Ascending aorta (tissue), 2 donors: ENCODE results near the gene TOP2A. TPM values are rescaled to one million over a fixed set of nuclear protein-coding genes. Genes with fewer than 3 reads are reported as not detected.
A peak's percentile ranks its signal among the peaks of the same experiment; 100 is the strongest.

Experiments used
- DNase-seq, 2 donors: peaks; one replicate each; pipeline ENCODE4 v3.0.0-alpha.2; 2019; ENCODE audit warnings: low spot score in 2 of 2
- H3K27ac ChIP-seq, 2 donors: fragments of 200-600 bp; sonication (generic); one replicate each; pipeline ENCODE4 v1.5.1; 2016 to 2017; ENCODE audit warnings: mild to moderate bottlenecking in 1 of 2
- H3K27me3 ChIP-seq: fragments of 200-600 bp; sonication (generic); one replicate; pipeline ENCODE4 v1.5.1; 2017
- H3K36me3 ChIP-seq, 2 donors: fragments of 200-600 bp; sonication (generic); one replicate each; pipeline ENCODE4 v1.5.1; 2016
- H3K4me1 ChIP-seq, 2 donors: fragments of 200-600 bp; sonication (generic); one replicate each; pipeline ENCODE4 v1.5.1; 2016 to 2017; ENCODE audit warnings: mild to moderate bottlenecking in 1 of 2
- H3K4me3 ChIP-seq, 2 donors: fragments of 200-600 bp; sonication (generic); one replicate each; pipeline ENCODE4 v1.5.1; 2016 to 2017; ENCODE audit warnings: mild to moderate bottlenecking in 1 of 2
- H3K9me3 ChIP-seq, 2 donors: fragments of 200-600 bp; sonication (generic); one replicate each; pipeline ENCODE4 v1.5.1; 2016
- CTCF ChIP-seq, 3 experiments: fragments of 200-600 bp in 2 of 3; fragments of 450-650 bp in 1 of 3; sonication (generic) in 2 of 3; IDR thresholded peaks; one replicate each; pipeline ENCODE4 v1.5.1; 2016 to 2019; ENCODE audit warnings: antibody characterized with exemption in 3 of 3, mild to moderate bottlenecking in 1 of 3, moderate library complexity in 1 of 3
- intact Hi-C: fragments of 100-400 bp; cut with DNase I; formaldehyde crosslinking; loops from one replicate; pipeline ENCODE4 v1.15.1; 2023
- total RNA-seq: library from RNA; depleted of rRNA; stranded (reverse); fragments of >200 nt; gene quantifications from one replicate; pipeline ENCODE4 v1.1.0, GENCODE V29; 2016

TOP2A gene
- total RNA-seq, 1 donor from 2014 or later = 0.11 TPM

- peaks cover 0 to 4% of the 10 kb centered on the region in 2 donors for H3K36me3 ChIP-seq
- TF ChIP-seq CTCF (IDR thresholded peaks at IDR 0.05) = no peak
- no peak for DNase-seq
- H3K4me1 ChIP-seq = peaks cover 34 to 53% of the 10 kb centered on the region in 2 donors
- intact Hi-C loops = no loop called here
- peak overlapping the region; percentile 84 to 91 for H3K4me3 ChIP-seq
- H3K27me3 ChIP-seq = no peaks in the 10 kb centered on the region
- H3K27ac ChIP-seq = peak overlapping the region; percentile 92 to 94
- H3K9me3 ChIP-seq = no peaks in the 10 kb centered on the region
Measured at GRCh38 chr17:40344421-40345160, 73.1 kb downstream of the TOP2A start.

- Histone ChIP-seq H3K9me3 (no peaks in the 10 kb centered on the region), H3K27me3 (no peaks in the 10 kb centered on the region), H3K4me1 (peaks cover 27 to 42% of the 10 kb centered on the region in 2 donors), H3K4me3 (peak overlapping the region; percentile 84 to 91), H3K27ac (peak overlapping the region; percentile 92 to 94), H3K36me3 (no peaks in the 10 kb centered on the region)
- no peak for TF ChIP-seq CTCF (IDR thresholded peaks at IDR 0.05)
- no peak for DNase-seq
- intact Hi-C loops = no loop called here
Measured at GRCh38 chr17:40343219-40344119, 74.2 kb downstream of the TOP2A start.

GRCh38 chr17:40342504-40343218 is 75.0 kb downstream of the TOP2A start:
- Histone ChIP-seq H3K9me3 (no peaks in the 10 kb centered on the region), H3K27ac (peak overlapping the region; percentile 92 to 94), H3K27me3 (no peaks in the 10 kb centered on the region), H3K4me1 (peaks cover 20 to 35% of the 10 kb centered on the region in 2 donors), H3K36me3 (no peaks in the 10 kb centered on the region), H3K4me3 (peak overlapping the region; percentile 84 to 91)
- peak in 1 of 3 experiments; percentile 7 for TF ChIP-seq CTCF (IDR thresholded peaks at IDR 0.05)
- no peak for DNase-seq
- intact Hi-C loops = no loop called here

- DNase-seq = peak in 1 of 2 donors; percentile 87
- intact Hi-C loops = loop anchor here (1.0 kb wide), 3 partner anchors 10 to 24 kb away; no protein-coding TSS in a partner anchor
- H3K4me1 ChIP-seq = peaks cover 15 to 28% of the 10 kb centered on the region in 2 donors
- TF ChIP-seq CTCF (IDR thresholded peaks at IDR 0.05) = no peak
- peak overlapping the region; percentile 92 to 94 for H3K27ac ChIP-seq
- H3K36me3 ChIP-seq = no peaks in the 10 kb centered on the region
- H3K4me3 ChIP-seq = peak overlapping the region; percentile 84 to 91
- H3K9me3 ChIP-seq = no peaks in the 10 kb centered on the region
- no peaks in the 10 kb centered on the region for H3K27me3 ChIP-seq
Measured at GRCh38 chr17:40341808-40342503, 75.7 kb downstream of the TOP2A start.
